ENCODE results near the gene BCL2A1.
"Not testable (repeated sequence)": the region's sequence is repeated elsewhere in the genome, so short reads cannot be mapped to it uniquely, and the experiment has no call there.

BCL2A1 gene

GRCh38 chr15:79956354-79956939 is 14.5 kb downstream of the BCL2A1 start:
- no peak for DNase-seq

DNA sequence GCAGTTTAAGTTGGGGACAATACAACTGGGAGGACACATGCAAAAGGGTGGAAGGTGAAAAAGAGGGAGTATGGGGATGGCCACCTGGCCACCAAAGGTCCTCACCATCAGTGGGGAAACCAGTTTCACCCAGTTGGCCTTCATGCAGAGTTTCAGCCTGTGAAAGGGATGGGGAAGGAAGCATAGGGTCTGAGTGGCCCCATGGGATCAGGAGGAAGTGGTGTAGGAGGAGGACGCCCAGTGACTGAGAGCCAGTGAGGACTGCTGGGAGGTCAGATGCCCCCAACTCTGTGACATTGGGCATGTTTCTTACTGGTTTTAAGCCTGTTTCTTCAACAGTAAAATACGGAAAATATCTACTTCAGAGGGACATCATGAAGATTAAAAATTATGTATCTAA is 16.3 kb downstream of the BCL2A1 start:
- no peak for DNase-seq

DNA sequence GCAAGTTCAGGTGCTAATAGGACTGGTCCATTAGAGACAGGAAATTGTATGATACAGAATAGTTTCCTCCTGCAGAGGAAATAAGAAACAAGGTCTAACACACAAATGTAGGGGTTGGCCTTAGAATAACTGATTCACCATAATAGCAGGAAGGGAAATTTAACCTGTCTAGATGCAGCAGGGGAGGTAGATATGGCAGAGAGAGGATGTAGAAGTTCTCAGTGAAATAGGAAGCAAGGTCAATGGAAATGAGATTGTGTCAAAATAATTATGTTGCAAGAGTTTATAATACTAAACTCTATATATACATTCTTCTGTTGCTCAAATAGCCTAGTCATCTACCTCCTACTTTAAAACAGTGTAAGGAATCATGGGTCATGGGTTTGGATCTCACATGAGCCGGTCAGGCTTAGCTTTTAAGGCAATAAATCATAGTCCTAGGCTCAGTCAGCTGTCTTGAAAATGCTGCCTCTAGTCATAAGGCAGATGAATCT is 17.0 kb downstream of the BCL2A1 start:
- DNase-seq = no peak

- DNase-seq = no peak
These were observed 18.7 kb downstream of the BCL2A1 start for GRCh38 chr15:79952329-79952728.

DNA sequence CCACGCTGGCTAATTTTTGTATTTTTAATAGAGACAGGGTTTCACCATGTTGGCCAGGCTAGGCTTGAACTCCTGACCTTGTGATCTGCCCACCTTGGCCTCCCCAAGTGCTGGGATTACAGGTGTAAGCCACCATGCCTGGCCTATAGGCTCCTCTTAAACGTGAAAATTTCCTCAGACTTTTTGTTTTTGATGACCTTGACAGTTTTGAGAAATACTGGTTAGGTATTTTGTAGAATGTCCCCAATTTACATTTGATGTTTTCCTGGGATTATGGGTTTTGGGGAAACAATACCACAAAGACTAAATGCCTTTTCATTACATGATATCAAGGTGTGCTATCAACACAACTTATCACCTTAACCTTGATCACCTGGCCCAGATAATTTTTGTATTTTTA is 20.7 kb downstream of the BCL2A1 start:
- DNase-seq = no peak

DNA sequence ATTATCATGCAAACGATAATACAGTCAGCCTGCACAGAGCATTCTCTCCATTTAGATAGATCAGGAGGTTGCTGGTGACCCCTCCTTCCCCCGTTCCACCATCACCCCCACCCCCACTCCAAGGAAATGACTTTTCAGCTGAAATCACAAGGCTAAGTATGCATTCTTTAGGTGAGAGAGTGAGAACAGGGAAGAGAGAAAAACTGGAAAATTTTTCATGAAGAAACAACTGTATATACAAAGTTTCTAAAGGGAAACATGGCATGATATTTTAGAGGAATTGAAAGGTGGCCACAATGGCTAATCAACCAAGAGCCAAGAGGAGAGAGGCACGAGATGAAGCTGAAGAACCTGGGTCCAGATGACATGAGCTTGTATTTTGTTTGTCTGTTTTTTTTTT is 22.2 kb downstream of the BCL2A1 start:
- no peak for DNase-seq

- no peak for DNase-seq
These were observed 22.8 kb downstream of the BCL2A1 start for GRCh38 chr15:79948095-79948695.

GRCh38 chr15:79947009-79947408 is 24.0 kb downstream of the BCL2A1 start:
- DNase-seq = no peak

DNA sequence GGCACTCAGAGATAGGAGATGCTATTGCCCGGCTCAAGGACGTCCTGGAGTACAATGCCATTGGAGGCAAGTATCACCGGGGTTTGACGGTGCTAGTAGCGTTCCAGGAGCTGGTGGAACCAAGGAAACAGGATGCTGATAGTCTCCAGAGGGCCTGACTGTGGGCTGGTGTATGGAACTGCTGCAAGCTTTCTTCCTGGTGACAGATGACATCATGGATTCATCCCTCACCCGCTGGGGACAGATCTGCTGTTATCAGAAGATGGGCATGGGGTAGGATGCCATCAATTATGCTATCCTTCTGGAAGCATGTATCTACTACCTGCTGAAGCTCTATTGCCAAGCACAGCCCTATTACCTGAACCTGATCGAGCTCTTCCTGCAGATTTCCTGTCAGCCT is 26.4 kb downstream of the BCL2A1 start:
- no peak for DNase-seq

- DNase-seq = no peak
These were observed 27.2 kb downstream of the BCL2A1 start for GRCh38 chr15:79943820-79944219.

DNA sequence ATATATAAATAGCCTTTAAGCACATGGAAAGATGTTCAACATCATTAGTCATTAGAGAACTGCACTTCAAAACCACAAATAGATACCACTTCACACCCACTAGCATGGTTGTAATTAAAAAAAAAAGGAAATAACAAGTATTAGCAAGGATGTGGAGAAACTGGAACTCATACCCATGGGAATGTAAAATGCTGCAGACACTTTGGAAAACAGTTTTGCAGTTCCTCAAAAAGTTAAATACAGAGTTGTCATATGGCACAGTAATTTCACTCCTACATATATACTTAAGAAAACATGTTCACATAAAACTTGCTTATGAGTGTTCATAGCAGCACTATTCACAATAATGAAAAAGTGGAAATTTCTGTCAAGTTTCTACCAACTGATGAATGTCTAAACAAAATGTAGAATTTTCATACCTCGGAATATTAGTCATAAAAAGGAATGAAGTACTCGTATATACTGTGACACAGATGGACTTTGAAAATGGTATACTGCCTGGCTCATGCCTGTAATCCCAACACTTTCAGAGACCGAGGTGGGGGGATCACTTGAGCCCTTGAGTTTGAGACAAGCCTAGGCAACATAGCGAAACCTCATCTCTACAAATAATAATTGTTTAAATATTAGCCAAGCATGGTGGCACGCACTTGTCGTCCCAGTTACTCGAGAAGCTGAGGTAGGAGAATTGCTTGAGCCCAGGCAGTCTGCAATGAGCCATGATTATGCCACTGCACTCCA is 28.1 kb downstream of the BCL2A1 start:
- DNase-seq = no peak

- no peak for DNase-seq
These were observed 31.6 kb downstream of the BCL2A1 start for GRCh38 chr15:79939399-79939798.

DNA sequence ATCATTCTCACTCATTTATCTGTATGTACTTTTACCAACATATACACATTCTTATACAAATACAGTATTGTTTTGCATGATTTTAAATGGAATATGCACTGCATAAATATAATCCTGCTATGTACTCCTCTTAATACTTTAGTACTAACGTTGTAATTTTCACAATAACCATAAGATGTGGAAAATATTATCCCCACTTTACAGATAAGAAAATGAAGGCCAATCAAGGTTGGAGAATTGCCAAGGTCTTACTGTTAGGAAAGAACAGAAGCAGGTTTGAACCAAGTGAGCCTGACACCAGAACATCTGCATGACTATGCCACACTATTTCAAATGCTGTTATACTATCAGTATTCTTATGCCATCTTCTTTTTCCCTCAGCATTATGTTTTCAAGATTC is 32.9 kb downstream of the BCL2A1 start:
- no peak for DNase-seq

- DNase-seq = not testable (repeated sequence)
These were observed 35.3 kb downstream of the BCL2A1 start for GRCh38 chr15:79935556-79936201.

GRCh38 chr15:79933231-79933630 is 37.8 kb downstream of the BCL2A1 start:
- DNase-seq = no peak

DNA sequence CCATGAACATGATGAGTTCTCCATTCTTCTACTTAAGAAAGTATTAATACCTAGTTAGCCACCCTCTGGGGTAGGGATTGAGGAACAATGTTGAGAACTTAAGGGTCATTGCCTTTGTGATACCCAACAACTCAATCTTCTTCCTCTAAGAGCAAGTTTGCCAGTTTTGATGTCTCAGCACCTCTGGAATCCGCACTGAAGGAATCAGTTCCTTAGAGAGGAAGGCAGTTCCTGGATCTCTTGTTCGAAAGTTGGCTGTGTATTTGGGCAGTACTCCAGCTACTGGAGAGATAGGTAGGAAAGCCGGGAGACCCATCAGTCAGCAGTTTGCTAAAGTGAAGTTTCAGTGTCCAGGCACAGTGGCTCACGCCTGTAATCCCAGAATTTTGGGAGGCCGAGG is 38.5 kb downstream of the BCL2A1 start:
- no peak for DNase-seq

DNA sequence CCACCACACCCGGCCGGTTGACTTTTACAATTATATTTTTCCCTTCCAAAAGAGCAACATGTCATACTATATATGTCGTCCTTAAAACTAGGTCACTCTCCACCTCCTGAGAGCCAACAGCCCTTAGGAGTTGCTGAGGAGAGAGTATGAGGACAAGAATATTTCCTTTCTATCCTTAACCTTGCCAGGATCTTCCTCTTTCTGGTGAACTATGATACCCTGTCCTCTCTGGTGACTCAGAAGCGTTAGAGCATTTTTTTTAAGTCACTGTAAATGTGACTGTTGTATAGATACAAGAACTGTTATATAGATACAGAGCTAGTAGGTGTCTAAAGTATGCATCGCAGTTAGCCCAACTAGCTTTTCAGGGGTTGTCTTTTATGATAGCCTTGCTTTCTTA is 40.5 kb downstream of the BCL2A1 start:
- no peak for DNase-seq

GRCh38 chr15:79929412-79929811 is 41.6 kb downstream of the BCL2A1 start:
- no peak for DNase-seq

GRCh38 chr15:79926116-79926515 is 44.9 kb downstream of the BCL2A1 start:
- not testable (repeated sequence) for DNase-seq

- DNase-seq = no peak
These were observed 46.6 kb downstream of the BCL2A1 start for GRCh38 chr15:79924379-79924778.

GRCh38 chr15:79923515-79924169 is 47.4 kb downstream of the BCL2A1 start:
- peak; percentile 98 to 99 for DNase-seq

- DNase-seq = peak; percentile 74 to 76
These were observed 47.9 kb downstream of the BCL2A1 start for GRCh38 chr15:79923079-79923514.

DNA sequence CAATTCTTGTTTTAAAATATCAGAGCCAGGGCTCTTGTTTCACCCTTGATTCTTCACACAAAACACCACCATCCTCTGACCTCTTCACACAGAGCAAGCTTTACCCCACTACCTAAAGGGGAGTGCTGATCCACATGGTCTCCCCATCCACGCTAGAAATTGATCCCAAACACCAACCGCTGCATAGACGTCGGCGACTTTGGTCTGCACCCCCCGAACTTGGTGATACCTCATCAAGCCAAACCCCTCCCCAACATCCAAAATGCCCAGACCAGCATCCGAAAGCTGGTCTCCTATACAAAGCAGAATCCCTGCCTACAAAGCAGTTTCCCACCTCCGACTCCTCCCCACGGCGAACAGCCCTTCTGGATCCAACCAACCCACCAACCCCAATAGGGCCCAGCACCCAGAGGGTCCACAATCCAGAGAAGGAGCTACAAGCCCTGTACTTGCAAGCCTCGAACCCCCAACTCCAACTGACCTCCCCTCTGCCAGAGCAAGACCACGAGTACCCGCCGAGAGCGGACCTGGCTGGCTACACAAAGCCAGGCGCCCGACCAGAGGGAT is 48.4 kb downstream of the BCL2A1 start:
- DNase-seq = no peak

All from stimulated activated CD4-positive, alpha-beta T cell treated with anti-CD3 and anti-CD28 coated beads, Interleukin-2, amount 100 ng/mL, for 24 hours (primary cell).